ENCODE results near the gene LATS2.
A peak's percentile ranks its signal among the peaks of the same experiment; 100 is the strongest.
"Not testable (repeated sequence)": the region's sequence is repeated elsewhere in the genome, so short reads cannot be mapped to it uniquely, and the experiment has no call there.

Gene LATS2

DNA sequence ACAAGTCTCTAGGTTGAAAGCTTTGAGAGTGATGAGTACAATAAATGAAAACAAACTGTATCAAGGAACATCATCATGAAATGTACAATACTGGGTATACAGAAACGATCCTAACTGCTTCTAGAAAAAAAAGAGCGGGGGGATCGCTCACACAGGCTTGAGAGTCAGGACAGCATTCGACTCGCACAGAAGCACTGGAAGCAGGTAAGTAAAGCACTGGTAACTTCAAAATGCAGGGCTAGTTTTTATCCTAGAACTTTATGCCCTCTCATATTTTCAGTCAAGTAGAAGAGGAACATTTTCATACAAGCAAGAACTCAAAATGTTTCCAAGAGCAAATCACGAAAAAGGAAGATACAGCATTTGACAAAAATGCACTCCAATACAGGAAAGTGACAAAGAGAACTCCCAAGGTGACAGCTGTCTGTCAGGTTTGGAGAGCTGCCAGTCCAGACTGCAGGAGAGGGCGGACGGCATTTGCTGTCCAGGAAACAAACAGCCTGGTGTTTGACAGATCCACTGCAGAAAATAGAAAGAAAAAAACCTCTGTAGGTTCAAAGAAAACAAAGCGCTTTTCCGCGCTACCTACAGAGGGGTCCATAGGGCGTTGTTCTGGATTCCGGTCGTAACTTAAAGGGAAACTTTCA is 100.6 kb downstream of the LATS2 start:
- DNase-seq (ENCODE audit: low spot score): no peak

DNA sequence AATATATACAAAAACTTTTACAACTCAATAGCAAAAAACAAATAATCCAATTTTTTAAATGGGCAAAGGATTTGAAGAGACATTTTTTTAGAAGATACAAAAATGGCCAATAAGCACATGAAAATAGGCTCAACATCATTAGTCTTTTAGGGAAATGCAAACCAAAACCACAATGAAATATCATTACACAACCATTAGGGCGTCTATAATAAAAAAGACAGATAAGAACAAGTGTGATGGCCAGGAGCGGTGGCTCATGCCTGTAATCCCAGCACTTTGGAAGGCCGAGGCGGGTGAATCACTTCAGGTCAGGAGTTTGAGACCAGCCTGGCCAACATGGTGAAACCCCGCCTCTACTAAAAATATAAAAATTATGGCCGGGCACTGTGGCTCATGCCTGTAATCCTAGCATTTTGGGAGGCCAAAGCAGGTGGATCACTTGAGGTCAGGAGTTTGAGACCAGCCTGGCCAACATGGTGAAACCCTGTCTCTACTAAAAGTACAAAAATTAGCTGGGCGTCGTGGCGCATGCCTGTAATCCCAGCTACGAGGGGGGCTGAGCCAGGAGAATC is 104.3 kb downstream of the LATS2 start:
- not testable (repeated sequence) for DNase-seq (ENCODE audit: low spot score)

DNA sequence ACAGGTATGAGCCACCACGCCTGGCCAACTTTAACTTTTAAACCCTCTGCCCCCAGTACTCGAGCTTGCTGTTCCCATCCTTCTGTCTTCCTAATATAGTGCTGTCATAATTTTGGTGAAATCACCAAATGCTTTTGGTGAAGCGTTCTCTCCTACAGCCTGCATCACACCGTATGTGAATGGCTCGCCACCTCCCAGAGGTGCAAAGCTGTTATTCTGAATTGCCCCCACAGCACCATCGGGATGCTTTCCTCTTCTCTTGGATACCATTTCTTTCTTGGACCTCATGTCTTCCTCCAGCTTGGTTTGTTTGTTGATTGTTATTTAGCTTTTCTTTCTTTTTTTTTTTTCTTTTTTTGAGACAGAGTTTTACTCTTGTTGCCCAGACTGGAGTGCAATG is 105.9 kb downstream of the LATS2 start:
- DNase-seq (ENCODE audit: low spot score): no peak

DNA sequence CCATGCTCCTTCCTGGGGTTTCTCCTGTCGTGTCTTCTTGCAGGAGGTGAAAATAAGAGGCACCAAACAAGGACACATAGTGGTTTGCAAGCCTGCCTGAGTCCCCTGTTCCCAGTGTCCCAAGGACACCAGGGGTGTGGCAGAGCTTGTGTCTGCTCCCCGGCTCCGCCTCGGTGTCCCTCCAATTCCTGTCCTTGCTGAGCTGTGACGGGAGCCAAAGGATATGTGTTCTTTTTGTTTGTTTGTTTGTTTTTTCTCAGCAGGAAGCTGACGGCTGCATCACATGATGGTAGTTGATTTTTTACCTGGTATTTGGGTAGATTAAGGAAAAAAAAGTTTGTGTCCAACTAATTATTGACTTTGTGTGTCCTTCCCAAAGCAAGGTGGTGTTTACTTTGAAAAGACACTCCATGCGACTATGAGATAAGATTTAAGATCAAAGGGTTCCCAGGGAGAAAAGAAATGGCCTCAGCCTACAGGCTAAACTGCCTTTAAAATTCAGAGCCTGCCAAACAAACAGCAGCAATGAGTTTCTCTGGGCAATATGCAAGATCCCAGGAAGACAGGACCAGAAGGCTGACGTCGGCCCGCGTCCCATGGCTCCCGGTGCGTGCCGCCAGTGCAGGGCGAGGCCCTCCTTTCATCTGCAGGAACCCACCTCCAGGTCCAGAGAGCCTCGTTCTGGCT is 108.0 kb downstream of the LATS2 start:
- DNase-seq (ENCODE audit: low spot score): no peak

DNA sequence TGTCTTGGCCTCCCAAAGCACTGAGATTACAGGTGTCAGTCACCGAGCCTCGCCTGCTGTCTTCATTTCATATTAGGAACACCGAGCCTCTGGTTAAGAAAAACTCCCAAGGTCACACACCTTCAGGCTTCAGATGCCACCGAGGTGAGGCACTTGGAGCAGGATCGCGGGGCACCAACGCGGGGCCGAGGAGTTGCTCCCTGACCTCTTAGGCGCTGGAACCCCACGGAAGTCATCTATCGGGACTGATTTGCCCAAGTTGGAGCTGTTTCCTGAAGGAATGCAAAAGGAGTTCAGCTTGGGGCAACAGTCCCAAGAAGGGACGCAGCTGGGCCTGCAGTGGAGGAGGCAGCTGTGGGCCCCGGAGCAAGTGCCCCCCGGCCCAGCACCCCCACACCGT is 108.5 kb downstream of the LATS2 start:
- no peak for DNase-seq (ENCODE audit: low spot score)

DNA sequence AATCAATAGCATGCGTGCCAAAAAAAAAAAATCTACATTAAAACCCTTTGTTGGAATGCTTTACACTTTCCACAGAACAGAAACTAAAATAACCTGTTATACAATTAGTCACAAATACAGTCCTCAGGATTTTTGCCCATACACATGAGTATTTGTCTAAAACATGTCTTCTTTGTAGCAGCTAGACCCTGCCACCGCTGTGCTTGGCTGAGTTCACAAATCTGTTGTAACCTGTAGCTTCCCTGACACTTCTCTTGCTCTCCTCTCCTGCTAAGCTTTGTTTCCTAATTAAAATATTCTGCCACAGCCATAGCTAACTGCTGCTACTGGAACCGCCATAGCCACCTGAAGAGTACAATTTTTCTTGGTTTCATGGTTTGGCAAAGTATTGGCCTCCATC is 113.4 kb downstream of the LATS2 start:
- not testable (repeated sequence) for DNase-seq (ENCODE audit: low spot score)

DNA sequence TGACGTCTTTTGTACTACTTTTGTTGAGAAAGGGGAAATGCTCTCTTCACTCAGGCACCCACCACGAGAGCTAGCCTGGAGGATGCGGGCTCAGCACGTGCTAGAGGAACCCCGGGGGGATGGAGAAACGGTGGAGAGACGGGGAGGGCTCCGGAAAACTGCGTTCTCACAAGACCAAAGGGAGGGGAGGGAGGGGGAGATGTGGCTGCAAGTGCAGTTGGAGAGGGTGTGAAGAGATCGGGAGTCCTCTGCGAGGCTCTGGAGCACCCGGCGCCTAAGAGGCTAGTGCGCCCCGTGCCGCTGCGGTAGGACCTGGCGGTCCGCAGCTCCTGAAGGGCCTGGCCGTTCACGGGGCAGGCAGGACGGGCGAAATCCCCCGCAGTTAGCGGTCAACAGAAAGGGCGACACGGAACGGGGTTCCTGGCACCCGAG is 115.4 kb downstream of the LATS2 start:
- DNase-seq (ENCODE audit: low spot score): no peak

DNA sequence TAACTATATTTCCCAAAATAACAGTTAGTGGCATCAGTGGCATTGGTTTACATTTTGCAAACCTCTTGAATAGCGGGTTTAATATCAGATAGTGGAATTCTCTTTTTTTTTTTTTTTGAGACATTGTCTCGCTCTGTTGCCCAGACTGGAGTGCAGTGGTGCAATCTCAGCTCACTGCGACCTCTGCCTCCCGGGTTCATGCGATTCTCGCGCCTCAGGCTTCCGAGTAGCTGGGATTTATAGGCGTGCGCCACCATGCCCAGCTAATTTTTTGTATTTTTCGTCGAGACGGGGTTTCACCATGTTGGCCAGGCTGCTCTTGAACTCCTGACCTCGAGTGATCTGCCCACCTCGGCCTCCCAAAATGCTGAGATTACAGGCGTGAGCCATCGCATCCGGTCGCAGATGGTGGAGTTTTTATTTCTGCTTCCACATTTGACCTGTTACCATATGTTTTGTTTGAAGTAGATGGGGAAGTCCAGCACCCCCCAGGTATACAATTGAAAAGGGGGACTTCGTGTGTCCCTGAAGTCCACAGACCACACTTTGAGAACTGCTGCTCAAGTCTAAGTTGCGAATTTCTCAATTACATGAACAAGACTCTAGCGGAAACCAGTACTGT is 118.3 kb downstream of the LATS2 start:
- no peak for DNase-seq (ENCODE audit: low spot score)

DNA sequence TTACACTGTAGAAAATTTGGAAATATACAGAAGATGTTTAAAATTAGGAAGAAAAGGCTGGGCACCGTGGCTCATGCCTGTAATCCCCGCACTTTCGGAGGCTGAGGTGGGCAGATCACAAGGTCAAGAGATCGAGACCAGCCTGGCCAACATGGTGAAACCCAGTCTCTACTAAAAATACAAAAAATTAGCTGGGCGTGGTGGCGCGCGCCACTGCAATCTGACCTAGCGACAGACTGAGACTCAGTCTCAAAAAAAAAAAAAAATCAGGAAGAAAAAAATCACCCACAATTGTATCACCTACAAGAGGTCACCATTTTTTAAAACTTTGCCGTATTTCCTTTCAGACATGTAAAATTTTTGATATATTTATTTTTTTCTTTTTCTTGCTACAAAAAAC is 120.9 kb downstream of the LATS2 start:
- not testable (repeated sequence) for DNase-seq (ENCODE audit: low spot score)

DNA sequence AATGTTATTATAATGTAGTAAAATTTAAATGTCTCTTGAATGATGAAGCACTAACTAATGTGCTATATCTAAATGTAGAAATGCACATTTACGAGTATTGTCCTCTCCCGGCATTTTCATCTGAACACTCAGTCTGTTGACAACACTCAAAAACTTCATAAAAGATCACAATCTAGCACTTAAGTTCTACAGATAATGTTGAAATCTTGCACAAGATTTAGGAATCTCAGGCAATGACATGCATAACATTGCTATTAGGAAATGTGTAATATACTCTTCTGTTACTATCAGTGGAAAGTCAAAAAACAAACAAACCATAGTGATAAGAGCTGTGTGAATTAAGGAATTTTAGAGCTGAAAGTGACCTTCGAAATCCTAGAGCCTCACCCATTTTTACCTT is 121.3 kb downstream of the LATS2 start:
- no peak for DNase-seq (ENCODE audit: low spot score)

DNA sequence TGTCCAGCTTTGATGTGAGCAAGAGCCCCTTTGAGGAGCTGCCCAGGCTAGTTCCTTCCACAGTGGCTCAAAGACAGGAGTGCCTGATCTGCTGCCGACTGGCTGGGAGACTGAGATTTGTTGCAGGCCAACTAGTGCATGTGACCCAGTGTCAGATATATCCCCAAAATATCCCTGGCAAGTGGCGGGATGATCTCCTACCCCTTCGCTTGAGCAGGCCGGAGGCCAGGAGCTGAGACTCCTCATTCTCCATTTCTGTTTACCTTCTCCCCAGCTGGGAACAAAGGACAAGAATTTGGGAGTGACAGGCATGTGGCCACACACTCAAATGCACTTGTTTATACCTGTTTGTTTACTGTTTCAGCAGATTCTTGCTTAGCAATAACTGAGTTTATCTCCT is 121.7 kb downstream of the LATS2 start:
- no peak for DNase-seq (ENCODE audit: low spot score)

DNA sequence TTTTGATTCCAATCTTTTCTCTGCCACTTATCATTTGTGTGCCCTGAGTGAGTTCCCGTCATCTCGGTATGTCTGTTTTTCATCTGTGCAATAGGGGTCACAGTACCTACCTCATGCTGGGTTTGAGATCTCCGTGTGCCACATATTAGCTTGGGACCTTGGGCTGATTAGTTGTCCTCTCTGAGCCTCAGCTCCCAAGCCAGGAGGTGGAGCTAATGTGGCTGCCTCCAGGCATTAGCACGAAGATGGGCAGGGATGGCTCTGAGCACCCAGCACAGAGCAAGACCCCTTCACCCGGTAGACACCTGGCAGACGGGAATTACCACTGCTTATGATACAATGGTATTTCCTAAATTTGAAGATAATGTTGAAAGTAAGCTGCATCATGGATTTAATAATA is 123.1 kb downstream of the LATS2 start:
- no peak for DNase-seq (ENCODE audit: low spot score)

DNA sequence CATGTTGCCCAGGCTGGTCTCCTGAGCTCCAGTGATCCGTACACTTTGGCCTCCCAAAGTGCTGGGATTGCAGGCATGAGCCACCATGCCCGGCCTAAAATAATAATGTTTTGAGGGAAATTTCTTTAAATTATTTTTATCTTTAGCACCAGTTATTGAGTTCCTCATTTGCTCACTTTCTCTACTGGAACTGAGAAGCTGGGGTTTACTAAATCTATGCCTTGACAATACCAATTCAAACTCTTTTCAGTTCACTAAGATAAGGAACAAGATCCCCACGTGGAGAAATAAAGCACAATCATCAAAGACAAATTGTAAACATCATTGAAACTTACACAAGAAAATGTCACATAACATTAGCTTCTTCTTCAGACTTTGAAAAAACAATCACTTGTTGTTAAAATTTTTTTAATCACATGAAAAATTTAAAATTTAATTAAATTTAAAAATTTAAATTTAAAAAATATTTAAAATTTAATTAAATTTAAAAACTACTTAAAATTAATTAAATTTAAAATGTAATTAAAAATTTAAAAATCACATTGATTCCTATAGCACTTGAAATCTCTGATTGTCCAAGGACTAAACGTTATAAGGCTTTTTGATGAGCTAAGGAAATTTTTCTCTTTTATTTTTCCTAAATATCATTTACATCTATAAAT is 133.7 kb downstream of the LATS2 start:
- no peak for DNase-seq (ENCODE audit: low spot score)

DNA sequence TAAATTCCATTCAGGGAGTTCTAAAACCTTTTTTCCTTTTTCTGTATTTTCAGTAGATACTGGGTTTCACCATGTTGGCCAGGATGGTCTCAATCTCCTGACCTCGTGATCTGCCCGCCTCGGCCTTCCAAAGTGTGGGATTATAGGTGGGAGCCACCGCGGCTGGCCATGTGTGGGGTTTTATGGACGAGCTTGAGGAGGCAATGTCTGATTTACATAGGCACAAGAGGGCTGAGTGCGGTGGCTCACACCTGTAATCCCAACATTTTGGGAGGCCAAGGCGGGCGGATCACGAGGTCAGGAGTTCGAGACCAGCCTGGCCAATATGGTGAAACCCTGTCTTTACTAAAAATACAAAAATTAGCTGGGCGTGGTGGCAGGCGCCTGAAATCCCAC is 136.0 kb downstream of the LATS2 start:
- DNase-seq (ENCODE audit: low spot score): not testable (repeated sequence)

DNA sequence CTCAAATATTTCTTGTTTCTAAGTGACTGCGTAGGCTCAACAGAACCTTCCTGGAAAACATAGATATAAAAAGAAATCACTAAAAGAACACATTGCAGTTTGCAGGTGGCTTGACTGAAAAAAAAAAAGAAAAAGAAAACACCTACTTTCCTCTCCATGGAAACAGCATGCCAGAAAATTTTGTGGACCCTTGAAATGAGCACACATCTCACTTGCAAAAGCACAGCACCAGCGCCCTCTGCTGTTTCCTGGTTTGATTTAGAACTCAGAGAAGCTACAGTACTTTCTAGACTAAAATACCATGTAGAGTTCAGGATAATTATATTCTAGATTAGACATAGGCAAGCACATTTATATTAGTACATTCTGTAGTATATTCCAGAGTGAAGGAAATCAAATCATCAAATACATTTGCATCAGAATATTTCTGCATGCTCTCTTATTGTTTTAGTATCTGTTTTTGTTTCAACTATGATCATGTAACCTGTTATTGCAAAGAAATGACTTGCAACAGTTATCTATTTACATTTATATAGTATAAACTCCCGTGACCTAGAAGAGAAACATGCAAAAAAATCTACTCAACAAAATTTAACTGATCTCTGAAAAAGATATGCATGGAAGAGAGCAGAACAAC is 136.5 kb downstream of the LATS2 start:
- peak; percentile 88 for DNase-seq (ENCODE audit: low spot score)

DNA sequence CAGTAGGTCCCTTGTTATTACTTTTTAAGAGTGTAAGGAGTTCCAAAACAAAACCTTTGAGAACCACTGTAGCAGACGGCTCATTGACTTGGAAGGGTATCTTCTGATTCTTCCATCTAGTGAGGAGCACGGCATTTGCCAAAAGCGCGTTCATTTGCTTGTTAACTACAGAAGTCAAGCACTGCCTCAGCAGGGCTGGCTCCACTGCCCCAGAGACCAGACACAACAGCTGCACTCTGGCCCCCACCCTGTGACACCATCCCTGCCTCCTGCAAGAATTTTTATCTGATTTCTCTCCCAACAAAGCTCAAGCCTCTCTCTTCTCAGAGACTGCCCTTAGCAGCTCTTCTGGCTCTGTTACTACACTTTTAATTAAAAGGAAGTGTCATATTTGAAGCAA is 138.1 kb downstream of the LATS2 start:
- no peak for DNase-seq (ENCODE audit: low spot score)
